ENCODE results near the gene PARP14. TPM values are rescaled to one million over a fixed set of nuclear protein-coding genes. Genes with fewer than 3 reads are reported as not detected.

Gene PARP14
- total and polyA plus RNA-seq, 2 donors (not counting 3 experiments of a cell fraction or from before 2014, with no cell fraction given): 19.7 to 41.5 TPM

DNA sequence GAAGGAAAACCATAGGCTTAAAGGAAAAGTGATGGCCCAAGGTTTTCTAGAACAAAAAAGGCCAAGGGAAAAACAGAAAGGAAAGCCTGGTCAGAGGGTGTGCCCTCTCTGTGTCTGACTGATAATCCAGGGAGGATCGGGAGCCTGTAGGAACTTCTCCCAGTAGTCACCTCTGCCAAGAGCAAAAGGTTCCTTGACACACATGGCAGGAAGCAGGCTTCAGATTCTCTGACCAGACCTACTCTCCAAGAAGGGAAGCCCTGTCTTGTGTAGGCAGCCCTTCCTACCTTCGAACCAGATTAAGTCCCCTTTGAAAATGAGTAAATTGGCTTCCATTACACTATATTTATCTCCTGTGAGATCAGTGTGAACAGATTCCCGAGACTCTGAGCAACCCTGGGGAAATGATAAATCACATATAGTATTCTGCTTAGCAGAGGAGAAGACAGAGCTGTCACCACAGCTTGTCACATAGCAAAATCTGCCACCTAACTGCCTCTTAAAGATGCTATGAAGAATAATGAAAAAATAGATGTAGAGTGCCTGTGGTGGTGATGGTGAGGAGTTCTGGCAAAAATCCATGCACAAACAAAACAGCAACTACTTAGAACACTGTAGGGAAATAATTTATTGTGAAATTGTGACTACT lies 38.8 kb downstream of the PARP14 start:
- intact Hi-C loops (cut with micrococcal nuclease) (no loop called here), dilution Hi-C loops (cut with MboI; ENCODE audit: extremely low pct_ligation_motif_present, low sequenced_read_pairs) (no loop called here)
- FAIRE-seq (no peak), DNase-seq (ENCODE audit: low read depth, low spot score) (no peak)
- no peak overlapping the region for H3K4me2 ChIP-seq (ENCODE audit: insufficient read depth, low read length)
- H3K79me2 ChIP-seq (ENCODE audit: control insufficient read depth, insufficient read depth, low read length): no peaks in the 10 kb centered on the region
- H2AFZ ChIP-seq (ENCODE audit: low read depth, low read length): no peak overlapping the region
- POLR2A ChIA-PET: no interaction called here
- no peaks in the 10 kb centered on the region for H3K9me3 ChIP-seq (replicated peaks; ENCODE audit: control insufficient read depth, insufficient read depth, low read length)
- no peak for TF ChIP-seq JUN (IDR thresholded peaks at IDR 0.05; ENCODE audit: borderline replicate concordance, insufficient read depth, insufficient read length, low read depth)
- TF ChIP-seq, protein P1, sequence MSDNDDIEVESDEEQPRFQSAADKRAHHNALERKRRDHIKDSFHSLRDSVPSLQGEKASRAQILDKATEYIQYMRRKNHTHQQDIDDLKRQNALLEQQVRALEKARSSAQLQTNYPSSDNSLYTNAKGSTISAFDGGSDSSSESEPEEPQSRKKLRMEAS (IDR thresholded peaks at IDR 0.05; ENCODE audit: insufficient read depth, insufficient read length): no peak
- no peak for TF ChIP-seq EZH2 (IDR thresholded peaks at IDR 0.05; ENCODE audit: borderline replicate concordance, low read depth, low read length, severe bottlenecking)
- no peak for TF ChIP-seq MYC (IDR thresholded peaks at IDR 0.05; ENCODE audit: low read depth, low read length)
- TF ChIP-seq POLR2AphosphoS5 (IDR thresholded peaks at IDR 0.05; ENCODE audit: insufficient read depth, low read depth, low read length): no peak
- TF ChIP-seq POLR2A (IDR thresholded peaks at IDR 0.05; ENCODE audit: low read depth, low read length): no peak
- TF ChIP-seq GATA2 (IDR thresholded peaks at IDR 0.05; ENCODE audit: insufficient read depth, insufficient read length, low read depth, low read length): no peak
- TF ChIP-seq, protein P2, sequence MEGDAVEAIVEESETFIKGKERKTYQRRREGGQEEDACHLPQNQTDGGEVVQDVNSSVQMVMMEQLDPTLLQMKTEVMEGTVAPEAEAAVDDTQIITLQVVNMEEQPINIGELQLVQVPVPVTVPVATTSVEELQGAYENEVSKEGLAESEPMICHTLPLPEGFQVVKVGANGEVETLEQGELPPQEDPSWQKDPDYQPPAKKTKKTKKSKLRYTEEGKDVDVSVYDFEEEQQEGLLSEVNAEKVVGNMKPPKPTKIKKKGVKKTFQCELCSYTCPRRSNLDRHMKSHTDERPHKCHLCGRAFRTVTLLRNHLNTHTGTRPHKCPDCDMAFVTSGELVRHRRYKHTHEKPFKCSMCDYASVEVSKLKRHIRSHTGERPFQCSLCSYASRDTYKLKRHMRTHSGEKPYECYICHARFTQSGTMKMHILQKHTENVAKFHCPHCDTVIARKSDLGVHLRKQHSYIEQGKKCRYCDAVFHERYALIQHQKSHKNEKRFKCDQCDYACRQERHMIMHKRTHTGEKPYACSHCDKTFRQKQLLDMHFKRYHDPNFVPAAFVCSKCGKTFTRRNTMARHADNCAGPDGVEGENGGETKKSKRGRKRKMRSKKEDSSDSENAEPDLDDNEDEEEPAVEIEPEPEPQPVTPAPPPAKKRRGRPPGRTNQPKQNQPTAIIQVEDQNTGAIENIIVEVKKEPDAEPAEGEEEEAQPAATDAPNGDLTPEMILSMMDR (IDR thresholded peaks at IDR 0.05; ENCODE audit: extremely low read depth in 1 of 2, insufficient read depth in 1 of 2, low read depth in 1 of 2, low read length in 2 of 2): no peak
- no peak for TF ChIP-seq FOS (IDR thresholded peaks at IDR 0.05; ENCODE audit: borderline replicate concordance, insufficient read depth, low read length)
- H3K4me3 ChIP-seq (replicated peaks in 1 of 3; ENCODE audit: insufficient read depth in 1 of 3, low read depth in 1 of 3, low read length in 3 of 3): no peak overlapping the region
- H4K20me1 ChIP-seq (replicated peaks; ENCODE audit: control insufficient read depth, extremely low read depth, insufficient read depth, low read length): peaks cover 3% of the 10 kb centered on the region
- H3K9me1 ChIP-seq (replicated peaks; ENCODE audit: control insufficient read depth, extremely low read depth, insufficient read depth, low read length): no peaks in the 10 kb centered on the region
- no TSS peak for BruUV-seq (replicated peaks)
- H3K27ac ChIP-seq (ENCODE audit: insufficient read depth, low read depth, low read length): no peak overlapping the region
- no peaks in the 10 kb centered on the region for H3K27me3 ChIP-seq (ENCODE audit: control insufficient read depth in 2 of 2, insufficient read depth in 2 of 2, low read length in 2 of 2)
- H3K9ac ChIP-seq (replicated peaks; ENCODE audit: extremely low read depth, insufficient read depth, low read length): no peak overlapping the region
- peaks cover 0 to 31% of the 10 kb centered on the region in 2 experiments for H3K36me3 ChIP-seq (ENCODE audit: control insufficient read depth in 2 of 2, extremely low read depth in 1 of 2, insufficient read depth in 2 of 2, low read length in 2 of 2)
- CTCF ChIA-PET: interaction anchor here (0.6 kb wide), 1 partner anchor 10 kb away, joined by 4 read pairs; no protein-coding TSS in a partner anchor
- H3K4me1 ChIP-seq (ENCODE audit: control insufficient read depth, extremely low read depth, insufficient read depth, low read length): no peaks in the 10 kb centered on the region

Data from endothelial cell of umbilical vein (primary cell).